GM23338 (cell line): ENCODE measurements around the gene BMPER. TPM values are rescaled to one million over a fixed set of nuclear protein-coding genes. Genes with fewer than 3 reads are reported as not detected.

Experiments
- ATAC-seq: fragments of 200-7000 bp; cut with Tn5 transposase; 3 replicates; pipeline ENCODE4 v1.9.1; 2020
- DNase-seq: peaks from one replicate; pipeline ENCODE4 v3.0.0-alpha.2; 2015; ENCODE audit warnings: low spot score
- H2AFZ ChIP-seq: fragments of 200-600 bp; sonication (generic); 2 replicates; pipeline ENCODE4 v1.8.0; 2016; ENCODE audit warnings: antibody characterized with exemption, mild to moderate bottlenecking, moderate library complexity
- H3F3A ChIP-seq: fragments of 200-600 bp; sonication (generic); replicated peaks from 2 replicates; pipeline ENCODE4 v1.8.0; 2017; ENCODE audit warnings: antibody characterized with exemption, mixed run types, low read depth
- H3K27ac ChIP-seq: fragments of 200-600 bp; sonication (generic); 2 replicates; pipeline ENCODE4 v1.6.1; 2016; ENCODE audit warnings: low read depth
- H3K27me3 ChIP-seq: fragments of 200-600 bp; sonication (generic); 2 replicates; pipeline ENCODE4 v1.8.0; 2016; ENCODE audit warnings: mild to moderate bottlenecking, mixed run types, moderate library complexity; ENCODE audit not compliant: insufficient read depth
- H3K36me3 ChIP-seq: fragments of 200-600 bp; sonication (generic); 2 replicates; pipeline ENCODE4 v1.8.0; 2016; ENCODE audit warnings: mild to moderate bottlenecking; ENCODE audit not compliant: insufficient read depth
- H3K4me1 ChIP-seq: fragments of 200-600 bp; sonication (generic); 2 replicates; pipeline ENCODE4 v1.8.0; 2016; ENCODE audit warnings: mild to moderate bottlenecking, moderate library complexity; ENCODE audit not compliant: insufficient read depth
- H3K4me2 ChIP-seq: fragments of 200-600 bp; sonication (generic); 2 replicates; pipeline ENCODE4 v1.7.1; 2017; ENCODE audit warnings: mixed run types
- H3K4me3 ChIP-seq: fragments of 200-600 bp; sonication (generic); 2 replicates; pipeline ENCODE4 v1.6.1; 2016; ENCODE audit warnings: mixed run types
- H3K79me2 ChIP-seq: fragments of 200-600 bp; sonication (generic); replicated peaks from 2 replicates; pipeline ENCODE4 v1.8.0; 2017; ENCODE audit warnings: mild to moderate bottlenecking; ENCODE audit not compliant: insufficient read depth
- H3K9me2 ChIP-seq: fragments of 200-600 bp; sonication (generic); 2 replicates; pipeline ENCODE4 v1.8.0; 2017; ENCODE audit not compliant: insufficient read depth
- H4K20me1 ChIP-seq: fragments of 200-600 bp; sonication (generic); replicated peaks from 2 replicates; pipeline ENCODE4 v1.8.0; 2017; ENCODE audit warnings: mild to moderate bottlenecking; ENCODE audit not compliant: insufficient read depth
- H3K27ac Mint-ChIP-seq: 2 replicates; pipeline ENCODE4 v1.8.0; 2020; ENCODE audit warnings: inconsistent platforms, mild to moderate bottlenecking, moderate library complexity, mixed read lengths
- H3K27me3 Mint-ChIP-seq: 3 replicates; pipeline ENCODE4 v1.8.0; 2022; ENCODE audit warnings: low read depth, mild to moderate bottlenecking, moderate library complexity, mixed read lengths, inconsistent platforms; ENCODE audit not compliant: insufficient read depth, poor library complexity
- H3K36me3 Mint-ChIP-seq: 3 replicates; pipeline ENCODE4 v1.8.0; 2021; ENCODE audit warnings: low read depth, mild to moderate bottlenecking, inconsistent platforms, moderate library complexity, mixed read lengths
- H3K4me1 Mint-ChIP-seq: 3 replicates; pipeline ENCODE4 v1.8.0; 2020; ENCODE audit warnings: mild to moderate bottlenecking, inconsistent platforms, mixed read lengths
- H3K4me3 Mint-ChIP-seq: 3 replicates; pipeline ENCODE4 v1.8.0; 2021; ENCODE audit warnings: moderate library complexity, mild to moderate bottlenecking, inconsistent platforms, mixed read lengths
- H3K9me3 Mint-ChIP-seq: 3 replicates; pipeline ENCODE4 v1.8.0; 2020; ENCODE audit warnings: moderate library complexity, mild to moderate bottlenecking, inconsistent platforms, mixed read lengths
- CREB1 ChIP-seq: fragments of 250-450 bp; sonication (Bioruptor Pico); IDR thresholded peaks from 2 replicates; pipeline ENCODE4 v1.5.0; 2020; ENCODE audit warnings: low read depth, mild to moderate bottlenecking, moderate library complexity
- CTCF ChIP-seq, 2 experiments: fragments of 200-600 bp in 1 of 2; sonication (generic) in 1 of 2; conservative IDR thresholded peaks; 2 replicates each; pipeline versions ENCODE4 v1.5.1 to v1.6.1; 2016 to 2017; ENCODE audit warnings: antibody characterized with exemption in 2 of 2, low read depth in 2 of 2, mild to moderate bottlenecking in 2 of 2, moderate library complexity in 1 of 2
- ETS1 ChIP-seq: IDR thresholded peaks from 2 replicates; pipeline ENCODE4 v1.6.1; 2016; ENCODE audit warnings: antibody characterized with exemption
- EZH2 ChIP-seq: fragments of 200-600 bp; sonication (generic); IDR thresholded peaks from one replicate; pipeline ENCODE4 v1.8.0; 2017; ENCODE audit warnings: antibody characterized with exemption, mild to moderate bottlenecking, low read depth; ENCODE audit not compliant: unreplicated experiment
- EZH2phosphoT487 ChIP-seq: fragments of 200-600 bp; sonication (generic); IDR thresholded peaks from one replicate; pipeline ENCODE4 v1.8.1; 2018; ENCODE audit warnings: antibody characterized with exemption; ENCODE audit not compliant: unreplicated experiment
- JUNB ChIP-seq: IDR thresholded peaks from one replicate; pipeline ENCODE4 v1.6.1; 2016; ENCODE audit warnings: antibody characterized with exemption; ENCODE audit not compliant: unreplicated experiment
- REST ChIP-seq: IDR thresholded peaks from one replicate; pipeline ENCODE4 v1.6.1; 2018; ENCODE audit warnings: antibody characterized with exemption; ENCODE audit not compliant: unreplicated experiment
- STAT1 ChIP-seq: IDR thresholded peaks from one replicate; pipeline ENCODE4 v1.6.1; 2016; ENCODE audit warnings: antibody characterized with exemption; ENCODE audit not compliant: unreplicated experiment
- ZNF114 ChIP-seq: fragments of 250-450 bp; sonication (Bioruptor Pico); IDR thresholded peaks from 2 replicates; pipeline ENCODE4 v1.5.0; 2020; ENCODE audit warnings: mild to moderate bottlenecking, moderate library complexity
- ZNF331 ChIP-seq: fragments of 250-450 bp; sonication (Bioruptor Pico); IDR thresholded peaks from 2 replicates; pipeline ENCODE4 v1.5.0; 2020; ENCODE audit warnings: low read depth, mild to moderate bottlenecking, moderate library complexity
- polyA plus RNA-seq: library from polyadenylated mRNA; unstranded; fragments of >200 nt; fragmentation: Nextera tagmentation; extraction: Ambion mirVana; gene quantifications from 2 replicates; pipeline ENCODE4 v1.2.1, GENCODE V29; 2016
- total RNA-seq: library from RNA; depleted of rRNA; stranded (reverse); fragments of >200 nt; shearing (Covaris generic); gene quantifications from 2 replicates; pipeline ENCODE4 v1.2.3, GENCODE V29; 2014

Gene BMPER
- total and polyA plus RNA-seq, 2 experiments from 2014 or later, result 0.53 to 1.4 TPM

- Histone ChIP-seq H3K79me2 (no peaks in the 10 kb centered on the region), H3F3A (no peaks in the 10 kb centered on the region), H3K4me3 (no peak overlapping the region), H3K27me3 (no peaks in the 10 kb centered on the region), H3K36me3 (no peaks in the 10 kb centered on the region), H3K4me1 (peaks cover 18% of the 10 kb centered on the region), H3K9me2 (peaks cover 14% of the 10 kb centered on the region), H3K27ac (no peak overlapping the region), H2AFZ (no peak overlapping the region), H3K4me2 (no peak overlapping the region), H4K20me1 (no peaks in the 10 kb centered on the region)
- Mint-ChIP-seq H3K27ac (no peak overlapping the region), H3K36me3 (no peaks in the 10 kb centered on the region), H3K9me3 (no peaks in the 10 kb centered on the region), H3K27me3 (peaks cover 4% of the 10 kb centered on the region), H3K4me3 (no peak overlapping the region), H3K4me1 (peaks cover 19% of the 10 kb centered on the region)
- ATAC-seq (no peak), DNase-seq (no peak)
- TF ChIP-seq CREB1 (CRISPR knock-in tag) (no peak), JUNB (no peak), EZH2phosphoT487 (no peak), ETS1 (no peak), ZNF114 (CRISPR knock-in tag) (no peak), EZH2 (no peak), REST (no peak)
Observed at GRCh38 chr7:34156336-34156735, 251.0 kb downstream of the BMPER start.

- TF ChIP-seq ZNF114 (CRISPR knock-in tag), result no peak
- no peak for TF ChIP-seq STAT1
- TF ChIP-seq CTCF (conservative IDR thresholded peaks at IDR 0.05; ENCODE audit: low read depth in 2 of 2), result no peak
- no peak for TF ChIP-seq ZNF331 (CRISPR knock-in tag)
- ATAC-seq, result no peak
- peaks cover 14% of the 10 kb centered on the region for H3K9me2 ChIP-seq
Observed at GRCh38 chr7:34157137-34157536, 251.8 kb downstream of the BMPER start.

More at GRCh38 chr7:34157137-34157536, 251.8 kb downstream of the BMPER start:
- Histone ChIP-seq H3K27ac (no peak overlapping the region), H3K4me2 (no peak overlapping the region), H2AFZ (no peak overlapping the region), H3F3A (no peaks in the 10 kb centered on the region), H3K36me3 (no peaks in the 10 kb centered on the region), H4K20me1 (no peaks in the 10 kb centered on the region), H3K4me1 (peaks cover 11% of the 10 kb centered on the region; the same call in 1 of the 2 replicates), H3K4me3 (no peak overlapping the region), H3K27me3 (no peaks in the 10 kb centered on the region), H3K79me2 (no peaks in the 10 kb centered on the region)
- Mint-ChIP-seq H3K27ac (no peak overlapping the region), H3K4me1 (peaks cover 11% of the 10 kb centered on the region), H3K4me3 (no peak overlapping the region), H3K27me3 (peaks cover 4% of the 10 kb centered on the region), H3K36me3 (no peaks in the 10 kb centered on the region), H3K9me3 (no peaks in the 10 kb centered on the region)
- no peak for DNase-seq
